ENCODE results near the gene SP4. TPM values are rescaled to one million over a fixed set of nuclear protein-coding genes. Genes with fewer than 3 reads are reported as not detected.

Gene SP4
- total RNA-seq, 4 donors from 2014 or later: 6.7 to 13.4 (median 9.5) TPM

DNA sequence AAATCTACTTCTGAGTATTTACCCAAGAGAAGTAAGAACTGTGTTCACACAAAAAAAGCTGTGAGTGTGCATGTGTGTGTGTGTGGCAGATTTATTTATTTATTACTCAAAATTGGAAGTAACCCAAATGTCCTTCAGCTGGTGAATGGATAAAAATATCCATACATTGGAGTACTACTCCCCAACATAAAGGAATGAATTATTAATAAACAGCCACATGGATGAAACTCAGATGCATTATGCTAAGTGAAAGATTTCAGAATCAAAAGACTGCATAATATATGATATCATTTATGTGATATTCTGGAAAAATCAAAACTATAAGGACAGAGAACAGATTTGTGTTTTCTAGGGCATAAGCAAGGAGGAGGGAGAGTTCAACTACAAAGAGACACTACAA, 67.8 kb downstream of the SP4 start:
- Histone ChIP-seq H3K27me3 (no peaks in the 10 kb centered on the region), H3K4me3 (no peak overlapping the region), H3K27ac (no peak overlapping the region), H3K4me1 (no peaks in the 10 kb centered on the region), H3K36me3 (peaks cover 0 to 4% of the 10 kb centered on the region in 2 donors), H3K9me3 (peaks cover 0 to 25% (median 0%) of the 10 kb centered on the region in 3 donors)
- TF ChIP-seq POLR2A (IDR thresholded peaks at IDR 0.05): no peak
- no peak for TF ChIP-seq EP300 (IDR thresholded peaks at IDR 0.05)
- no peak for TF ChIP-seq CTCF (IDR thresholded peaks at IDR 0.05)
- no peak for TF ChIP-seq POLR2AphosphoS5 (IDR thresholded peaks at IDR 0.05)
- ATAC-seq: no peak

DNA sequence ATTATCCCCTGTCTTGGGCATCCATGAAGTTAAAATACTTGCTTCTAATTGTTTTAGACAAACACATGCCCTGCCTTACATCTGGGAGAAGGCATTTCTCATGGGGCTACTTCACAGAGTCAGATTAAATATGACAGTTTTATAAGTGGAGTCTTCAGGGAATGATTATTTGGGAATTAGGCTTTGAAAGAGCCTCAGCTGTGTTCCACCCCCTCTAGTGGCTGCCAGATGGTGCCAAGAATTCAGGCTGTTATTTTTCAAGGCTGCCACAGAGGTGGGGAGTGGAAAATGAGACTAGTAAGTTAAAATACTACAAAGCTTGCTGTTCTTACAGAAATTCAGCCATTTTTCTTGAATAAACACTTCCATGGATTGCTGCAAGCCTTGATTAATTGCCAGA, 69.2 kb downstream of the SP4 start:
- TF ChIP-seq POLR2A (IDR thresholded peaks at IDR 0.05): no peak
- TF ChIP-seq POLR2AphosphoS5 (IDR thresholded peaks at IDR 0.05): no peak
- no peak for TF ChIP-seq CTCF (IDR thresholded peaks at IDR 0.05)
- H3K36me3 ChIP-seq: peaks cover 0 to 5% of the 10 kb centered on the region in 2 donors
- H3K9me3 ChIP-seq: peaks cover 0 to 25% (median 0%) of the 10 kb centered on the region in 3 donors
- no peaks in the 10 kb centered on the region for H3K27me3 ChIP-seq
- no peak overlapping the region for H3K27ac ChIP-seq
- no peak for ATAC-seq
- H3K4me3 ChIP-seq: no peak overlapping the region
- no peaks in the 10 kb centered on the region for H3K4me1 ChIP-seq

GRCh38 chr7:21500117-21500832, 72.4 kb downstream of the SP4 start:
- no peak for TF ChIP-seq CTCF (IDR thresholded peaks at IDR 0.05)
- no peak for TF ChIP-seq POLR2A (IDR thresholded peaks at IDR 0.05)
- Histone ChIP-seq H3K36me3 (peaks cover 0 to 12% of the 10 kb centered on the region in 2 donors), H3K9me3 (peaks cover 0 to 10% (median 0%) of the 10 kb centered on the region in 3 donors), H3K4me1 (no peaks in the 10 kb centered on the region), H3K4me3 (no peak overlapping the region), H3K27me3 (no peaks in the 10 kb centered on the region), H3K27ac (no peak overlapping the region)
- no peak for ATAC-seq
- WGBS, 2 donors (ENCODE audit: low coverage in 1 of 2): 88 to 94% methylated on average over 3 to 6 of the region's 6 CpGs

DNA sequence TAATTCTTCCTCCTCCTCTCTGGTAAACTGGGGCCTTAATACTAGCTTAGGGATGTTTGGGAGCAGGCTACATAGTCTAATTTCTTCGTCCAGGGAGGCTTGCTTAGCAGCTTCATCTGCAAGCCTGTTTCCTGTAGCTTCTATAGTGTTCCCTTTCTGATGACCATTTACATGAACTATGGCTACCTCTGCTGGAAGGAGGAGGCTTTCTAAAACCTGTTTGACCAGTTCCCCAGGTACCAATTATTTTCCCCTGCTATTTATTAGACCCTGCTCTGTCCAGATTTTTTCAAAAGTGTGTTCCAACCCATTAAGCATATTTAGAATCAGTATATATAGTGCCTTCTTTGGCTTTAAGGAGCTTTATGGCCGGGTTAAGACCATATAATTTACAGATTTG, 76.1 kb downstream of the SP4 start:
- TF ChIP-seq POLR2A (IDR thresholded peaks at IDR 0.05): no peak
- TF ChIP-seq POLR2AphosphoS5 (IDR thresholded peaks at IDR 0.05): no peak
- no peak for TF ChIP-seq CTCF (IDR thresholded peaks at IDR 0.05)
- no peak for TF ChIP-seq EP300 (IDR thresholded peaks at IDR 0.05)
- H3K36me3 ChIP-seq: peaks cover 0 to 21% of the 10 kb centered on the region in 2 donors
- no peaks in the 10 kb centered on the region for H3K4me1 ChIP-seq
- no peak overlapping the region for H3K4me3 ChIP-seq
- no peaks in the 10 kb centered on the region for H3K9me3 ChIP-seq
- no peak for ATAC-seq
- H3K27me3 ChIP-seq: no peaks in the 10 kb centered on the region
- no peak overlapping the region for H3K27ac ChIP-seq
- WGBS, 2 donors (ENCODE audit: low coverage in 1 of 2): 85 to 88% methylated on average over 2 of the region's 2 CpGs

DNA sequence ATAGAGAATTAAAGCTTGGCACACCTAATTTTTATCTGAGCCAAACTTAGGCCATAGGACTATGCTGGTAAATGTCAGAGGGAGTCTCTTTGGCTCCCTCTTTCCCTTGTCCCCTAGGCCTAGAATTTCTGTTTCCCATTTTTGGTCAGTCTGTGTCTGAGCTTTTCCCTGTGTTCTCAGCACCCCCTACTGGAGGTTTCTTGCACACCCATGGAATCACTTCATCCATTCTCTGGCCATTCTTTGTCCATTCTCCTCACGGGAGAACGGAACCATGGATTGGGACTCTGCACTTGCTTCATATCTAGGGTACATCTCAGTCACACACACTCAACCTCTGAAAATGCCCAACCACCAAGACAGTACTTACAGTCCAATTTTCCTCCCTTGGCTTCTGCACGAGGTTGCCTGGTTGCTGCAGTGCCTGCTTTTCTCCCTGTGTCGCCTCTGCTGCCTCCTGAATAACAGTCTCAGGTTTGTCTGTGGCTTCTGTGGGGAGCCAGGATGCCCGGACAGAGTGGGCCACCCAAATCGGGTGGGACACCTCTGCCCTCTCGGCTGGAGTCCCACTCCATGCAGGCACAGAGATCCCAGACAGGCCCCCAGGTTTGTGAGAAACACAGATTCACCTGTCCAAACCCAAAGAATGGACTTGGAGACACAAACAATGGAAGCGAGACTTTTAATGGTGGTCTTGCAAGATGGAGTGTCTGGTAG, 79.9 kb downstream of the SP4 start:
- WGBS, 2 donors (ENCODE audit: low coverage in 1 of 2): 74 to 80% methylated on average over 3 to 4 of the region's 8 CpGs
- H3K36me3 ChIP-seq: peaks cover 0 to 38% of the 10 kb centered on the region in 2 donors
- TF ChIP-seq CTCF (IDR thresholded peaks at IDR 0.05) (peak; percentile 51 to 78 (median 62)), POLR2A (IDR thresholded peaks at IDR 0.05) (no peak), EP300 (IDR thresholded peaks at IDR 0.05) (no peak), POLR2AphosphoS5 (IDR thresholded peaks at IDR 0.05) (no peak)
- ATAC-seq: peak; percentile 51
- H3K27me3 ChIP-seq: no peaks in the 10 kb centered on the region
- no peak overlapping the region for H3K4me3 ChIP-seq
- no peaks in the 10 kb centered on the region for H3K9me3 ChIP-seq
- no peak overlapping the region for H3K27ac ChIP-seq
- no peaks in the 10 kb centered on the region for H3K4me1 ChIP-seq

All from gastroesophageal sphincter (tissue), 4 donors.